Right cardiac atrium (tissue), 5 donors: Measurements from ENCODE around the gene NEBL. TPM values are rescaled to one million over a fixed set of nuclear protein-coding genes. Genes with fewer than 3 reads are reported as not detected.
A peak's percentile ranks its signal among the peaks of the same experiment; 100 is the strongest.
"Not testable (repeated sequence)": the region's sequence is repeated elsewhere in the genome, so short reads cannot be mapped to it uniquely, and the experiment has no call there.

Source experiments
- ATAC-seq, 2 donors: fragments of 200-7000 bp; cut with Tn5 transposase; one replicate each; pipeline versions ENCODE4 v1.8.0 to v1.9.1; 2020; ENCODE audit warnings: moderate library complexity in 2 of 2, mild to moderate bottlenecking in 1 of 2
- DNase-seq, 3 donors: peaks; one replicate each; pipeline ENCODE4 v3.0.0-alpha.2; 2020
- H3K27ac ChIP-seq: one replicate; pipeline ENCODE4 v1.5.1; 2013; ENCODE audit warnings: mild to moderate bottlenecking, low read length, control low read depth, moderate library complexity
- H3K27me3 ChIP-seq: one replicate; pipeline ENCODE4 v1.6.1; 2013; ENCODE audit not compliant: control insufficient read depth, insufficient read depth
- H3K4me1 ChIP-seq: one replicate; pipeline ENCODE4 v1.6.1; 2013; ENCODE audit warnings: low read length; ENCODE audit not compliant: control insufficient read depth, insufficient read depth
- H3K4me3 ChIP-seq: one replicate; pipeline ENCODE4 v1.5.1; 2013; ENCODE audit warnings: low read length, control low read depth
- H3K9me3 ChIP-seq: one replicate; pipeline ENCODE4 v1.6.1; 2013; ENCODE audit warnings: low read length; ENCODE audit not compliant: control insufficient read depth
- WGBS: extraction: QIAGEN DNeasy Blood & Tissue Kit; methylation state at CpG from one replicate; pipeline ENCODE4 v1.1.7; 2013; 5-methylcytosine and 5-hydroxymethylcytosine counted together
- intact Hi-C, 4 donors: fragments of 100-400 bp; cut with DNase I; formaldehyde crosslinking; loops; one replicate each; pipeline versions ENCODE4 v1.11.0 to v1.14.0; 2022 to 2023
- long read RNA-seq, 4 donors: library from polyadenylated mRNA; unstranded; transcript quantifications; one replicate each; pipeline ENCODE4 v2.0.0, GENCODE V29; 2020 to 2021
- polyA plus RNA-seq: library from polyadenylated mRNA; stranded (reverse); fragments of 200-250 nt; gene quantifications from one replicate; pipeline ENCODE4 v1.2.3, GENCODE V29; 2013
- total RNA-seq, 4 donors: library from RNA; stranded (reverse); fragmentation: NEBNext Ultra II Directional; extraction: Animal tissue kit (Norgen Biotek cat#: 25700); gene quantifications; one replicate each; pipeline ENCODE4 v1.2.1, GENCODE V29; 2021
- donor health status: healthy with polysubstance abuse.
- donor health status: DM: no; HTN: yes; CAD: no.
- donor health status: DM: no; HTN: no; CAD: no.
- donor health status: DM: no; HTN: yes; CAD: no; lungs with severe emphysema.
- donor health status: DM: yes; HTN: yes; CAD: no.

The NEBL gene
- 100 to 1,000 TPM; 477 to 628 (median 505) TPM for total RNA-seq
- 257 TPM for polyA plus RNA-seq
- long read RNA-seq, donor 1, full-length matches to known transcripts: 16 of 186 reads
- long read RNA-seq, donor 1, partial matches to known transcripts: 69 of 186 reads
- long read RNA-seq, donor 1, other reads (novel, unspliced or antisense): 101 of 186 reads
- long read RNA-seq, donor 2, full-length matches to known transcripts: 14 of 115 reads
- long read RNA-seq, donor 2, partial matches to known transcripts: 50 of 115 reads
- long read RNA-seq, donor 2, other reads (novel, unspliced or antisense): 51 of 115 reads
- long read RNA-seq, donor 3, full-length matches to known transcripts: 5 of 333 reads
- long read RNA-seq, donor 3, partial matches to known transcripts: 159 of 333 reads
- long read RNA-seq, donor 3, other reads (novel, unspliced or antisense): 169 of 333 reads
- long read RNA-seq, donor 4, full-length matches to known transcripts: 11 of 172 reads
- long read RNA-seq, donor 4, partial matches to known transcripts: 89 of 172 reads
- long read RNA-seq, donor 4, other reads (novel, unspliced or antisense): 72 of 172 reads

GRCh38 chr10:20897146-20897825 lies at the start of gene NEBL:
Gene NEBL (minus strand): TSS chr10:20897311. CDS start chr10:20897205, 106 bp downstream.
- peak within 1 kb of the TSS; percentile 74 for H3K4me3 ChIP-seq
- ATAC-seq: peak; percentile 87 to 90
- 42% methylated on average over 2 of the region's 2 CpGs for WGBS
- H3K9me3 ChIP-seq: no peaks in the 10 kb centered on the region
- DNase-seq: peak in 2 of 3 donors; percentile 18 to 45
- intact Hi-C loops: loop anchor here in 1 of 4 donors (5.0 kb wide), 1 partner anchor 175 kb away; no protein-coding TSS in a partner anchor
- H3K27ac ChIP-seq: peak within 1 kb of the TSS; percentile 68
- no peaks in the 10 kb centered on the region for H3K4me1 ChIP-seq
- no peaks in the 10 kb centered on the region for H3K27me3 ChIP-seq

- H3K4me1 ChIP-seq: no peaks in the 10 kb centered on the region
- no peak overlapping the region for H3K4me3 ChIP-seq
- intact Hi-C loops: no loop called here
- ATAC-seq (no peak), DNase-seq (no peak)
- WGBS: 81% methylated on average over 9 of the region's 9 CpGs
- H3K9me3 ChIP-seq: no peaks in the 10 kb centered on the region
- H3K27me3 ChIP-seq: no peaks in the 10 kb centered on the region
- H3K27ac ChIP-seq: no peak overlapping the region
These were observed 48.6 kb upstream of the NEBL start for GRCh38 chr10:20945546-20946332.

- Histone ChIP-seq H3K27me3 (no peaks in the 10 kb centered on the region), H3K9me3 (no peaks in the 10 kb centered on the region), H3K27ac (no peak overlapping the region), H3K4me3 (no peak overlapping the region), H3K4me1 (no peaks in the 10 kb centered on the region)
- 90% methylated on average over 7 of the region's 7 CpGs for whole genome bisulfite sequencing
- intact Hi-C loops: no loop called here
- ATAC-seq (no peak), DNase-seq (no peak)
These were observed 47.8 kb upstream of the NEBL start for GRCh38 chr10:20944789-20945502.

GRCh38 chr10:20939414-20939813 lies 42.3 kb upstream of the NEBL start:
- H3K9me3 ChIP-seq, H3K27me3 ChIP-seq, ATAC-seq, H3K4me1 ChIP-seq, H3K4me3 ChIP-seq, intact Hi-C loops, DNase-seq, H3K27ac ChIP-seq: not testable (repeated sequence)
- 29% methylated on average over 1 of the region's 5 CpGs for WGBS

GRCh38 chr10:20936396-20936795 lies 39.3 kb upstream of the NEBL start:
- DNase-seq (no peak), ATAC-seq (no peak)
- intact Hi-C loops: no loop called here
- Histone ChIP-seq H3K9me3 (no peaks in the 10 kb centered on the region), H3K27me3 (no peaks in the 10 kb centered on the region), H3K4me1 (no peaks in the 10 kb centered on the region), H3K27ac (no peak overlapping the region), H3K4me3 (no peak overlapping the region)

- WGBS: 57% methylated on average over 2 of the region's 2 CpGs
- ATAC-seq (no peak), DNase-seq (no peak)
- H3K27ac ChIP-seq: no peak overlapping the region
- intact Hi-C loops: no loop called here
- no peaks in the 10 kb centered on the region for H3K27me3 ChIP-seq
- no peak overlapping the region for H3K4me3 ChIP-seq
- no peaks in the 10 kb centered on the region for H3K4me1 ChIP-seq
- no peaks in the 10 kb centered on the region for H3K9me3 ChIP-seq
These were observed 38.8 kb upstream of the NEBL start for GRCh38 chr10:20935931-20936330.

- Histone ChIP-seq H3K4me1 (no peaks in the 10 kb centered on the region), H3K4me3 (no peak overlapping the region), H3K9me3 (no peaks in the 10 kb centered on the region), H3K27me3 (no peaks in the 10 kb centered on the region), H3K27ac (no peak overlapping the region)
- DNase-seq (no peak), ATAC-seq (no peak)
- intact Hi-C loops: no loop called here
- 62% methylated on average over 8 of the region's 8 CpGs for WGBS
These were observed 38.2 kb upstream of the NEBL start for GRCh38 chr10:20935301-20935700.

GRCh38 chr10:20933705-20934104 lies 36.6 kb upstream of the NEBL start:
- no peaks in the 10 kb centered on the region for H3K27me3 ChIP-seq
- intact Hi-C loops: no loop called here
- 45% methylated on average over 2 of the region's 2 CpGs for WGBS
- no peak for ATAC-seq
- H3K4me3 ChIP-seq: no peak overlapping the region
- DNase-seq: no peak
- no peaks in the 10 kb centered on the region for H3K4me1 ChIP-seq
- H3K27ac ChIP-seq: no peak overlapping the region
- no peaks in the 10 kb centered on the region for H3K9me3 ChIP-seq

- DNase-seq: no peak
- no peaks in the 10 kb centered on the region for H3K4me1 ChIP-seq
- no peaks in the 10 kb centered on the region for H3K27me3 ChIP-seq
- no peak overlapping the region for H3K4me3 ChIP-seq
- ATAC-seq: no peak
- intact Hi-C loops: no loop called here
- WGBS: 94% methylated on average over 5 of the region's 5 CpGs
- H3K27ac ChIP-seq: no peak overlapping the region
- no peaks in the 10 kb centered on the region for H3K9me3 ChIP-seq
These were observed 35.6 kb upstream of the NEBL start for GRCh38 chr10:20932606-20933126.

GRCh38 chr10:20931156-20931795 lies 34.2 kb upstream of the NEBL start:
- intact Hi-C loops: no loop called here
- Histone ChIP-seq H3K4me3 (no peak overlapping the region), H3K4me1 (no peaks in the 10 kb centered on the region), H3K27me3 (no peaks in the 10 kb centered on the region), H3K9me3 (no peaks in the 10 kb centered on the region), H3K27ac (no peak overlapping the region)
- WGBS: 79% methylated on average over 8 of the region's 8 CpGs
- ATAC-seq: no peak
- no peak for DNase-seq
